CD4-positive, alpha-beta T cell treated with Interleukin-1 beta for 1 hour (primary cell): ENCODE measurements around the gene STEAP2.
"Not testable (repeated sequence)": the region's sequence is repeated elsewhere in the genome, so short reads cannot be mapped to it uniquely, and the experiment has no call there.

Experiments used
- DNase-seq, 2 donors: peaks; one replicate each; pipeline ENCODE4 v3.0.0-alpha.2; 2020 to 2022

STEAP2 gene

DNA sequence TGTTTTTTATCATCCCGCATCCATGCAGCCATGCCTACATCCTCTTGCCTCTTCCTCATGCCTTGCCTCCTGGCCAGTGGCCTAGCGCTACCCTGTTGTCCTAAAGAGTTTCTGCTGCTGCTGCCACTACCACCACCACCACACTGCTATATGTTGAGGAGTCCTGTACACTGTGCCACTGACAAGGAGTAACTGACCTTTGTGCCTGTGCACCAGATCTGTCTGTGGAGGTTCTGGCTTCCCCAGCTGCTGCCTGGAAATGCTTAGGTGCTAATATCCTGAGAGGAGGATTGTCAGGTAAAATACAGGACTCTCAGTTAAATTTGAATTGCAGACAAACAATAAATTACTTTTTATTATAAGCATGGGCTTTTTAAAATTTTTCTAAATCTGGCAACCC lies 26.5 kb downstream of the STEAP2 start:
- DNase-seq, result no peak

DNA sequence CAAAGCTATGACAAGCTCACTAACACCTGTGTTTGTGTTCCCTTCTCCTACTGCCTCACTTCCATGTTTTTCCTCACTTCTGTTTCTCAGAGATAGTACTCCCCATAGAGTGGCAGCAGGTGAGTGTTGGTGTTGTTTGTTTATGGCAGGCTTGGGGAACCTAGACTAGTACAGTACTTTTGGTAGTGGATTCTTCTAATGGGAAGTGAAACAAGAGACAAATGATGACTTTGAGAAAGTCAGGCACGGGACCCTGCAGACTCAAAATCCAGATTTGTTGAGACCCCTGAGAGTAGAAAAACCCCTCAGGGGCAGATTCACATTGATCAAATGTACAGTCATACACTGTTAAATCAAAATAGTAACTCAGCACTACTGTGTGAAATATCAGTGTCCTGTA lies 27.0 kb downstream of the STEAP2 start:
- DNase-seq, result no peak

DNA sequence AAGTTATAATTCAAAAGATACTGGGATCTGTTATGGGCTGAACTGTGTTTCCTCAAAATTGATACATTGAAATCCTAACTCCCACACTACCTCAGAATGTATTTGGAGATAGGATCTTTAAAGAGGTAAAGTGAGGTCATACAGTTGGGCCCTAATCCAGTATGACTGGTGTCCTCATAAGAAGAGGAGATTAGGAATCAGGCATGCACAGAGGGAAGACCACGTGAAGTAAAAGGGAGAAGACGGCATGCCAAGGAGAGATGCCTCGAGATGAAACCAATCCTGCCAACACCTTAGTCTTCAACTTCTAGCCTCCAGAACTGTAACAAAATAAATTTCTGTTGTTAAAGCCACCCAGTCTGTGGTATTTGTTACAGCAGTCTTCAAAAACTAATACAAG lies 27.5 kb downstream of the STEAP2 start:
- DNase-seq, result no peak

- DNase-seq, result no peak
These were observed 28.2 kb downstream of the STEAP2 start for GRCh38 chr7:90239625-90240228.

DNA sequence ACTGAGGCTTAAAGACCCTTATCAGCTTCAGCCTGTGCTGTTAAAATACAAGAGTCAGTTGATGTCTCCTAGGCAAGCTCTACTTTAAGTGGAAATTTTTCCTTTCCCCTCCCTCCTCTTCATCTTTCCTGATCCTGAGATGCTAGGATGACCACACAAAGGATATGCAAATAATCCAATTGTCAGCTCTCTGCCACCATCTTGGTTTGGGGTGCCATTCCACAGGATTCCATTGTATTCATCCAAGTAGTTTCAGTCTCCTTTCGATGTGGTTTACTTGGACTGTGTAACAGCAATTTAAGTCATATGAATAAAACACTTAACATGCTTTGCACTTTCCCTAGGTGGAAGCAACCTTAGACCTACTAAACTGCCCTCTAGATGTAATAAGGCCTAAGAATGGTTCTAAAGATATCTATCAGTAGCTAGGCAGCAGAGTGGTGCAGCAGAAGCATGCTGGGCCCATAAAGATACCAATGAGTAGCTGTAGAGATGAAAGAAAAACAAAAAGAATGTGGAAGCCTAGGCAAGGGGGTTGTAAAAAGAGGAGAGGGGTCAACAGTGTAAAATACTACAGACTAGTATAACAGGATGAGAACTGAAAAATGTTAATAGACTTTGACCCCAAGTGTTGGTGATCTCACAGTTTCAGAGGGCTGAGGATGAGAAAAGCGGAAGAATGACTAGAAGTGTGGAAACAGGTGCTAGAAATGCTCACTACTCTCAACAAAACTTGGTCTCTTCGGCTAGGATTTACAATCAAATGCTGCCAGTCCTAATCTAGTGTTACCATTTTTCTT lies 31.0 kb downstream of the STEAP2 start:
- DNase-seq, result no peak

DNA sequence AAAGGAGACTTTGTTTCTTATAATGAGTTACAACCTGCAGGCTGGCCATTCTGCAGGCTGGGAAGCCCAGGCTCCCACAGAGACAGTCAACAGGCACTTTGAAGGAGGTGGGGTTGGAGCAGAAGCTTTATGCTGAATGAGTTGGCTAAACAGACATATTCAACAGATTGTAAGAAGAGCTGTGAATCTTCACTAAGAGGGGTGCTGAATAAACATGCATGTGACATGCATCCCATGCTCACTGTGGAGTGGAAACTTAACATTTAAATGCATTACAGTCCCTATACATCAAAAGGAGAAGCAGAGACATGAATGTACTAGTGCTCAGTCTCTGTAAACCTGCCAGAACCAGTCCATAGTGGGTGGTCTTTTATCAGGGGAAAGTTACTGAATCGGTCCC lies 32.0 kb downstream of the STEAP2 start:
- DNase-seq, result no peak

- DNase-seq, result no peak
These were observed 33.0 kb downstream of the STEAP2 start for GRCh38 chr7:90244565-90244908.

DNA sequence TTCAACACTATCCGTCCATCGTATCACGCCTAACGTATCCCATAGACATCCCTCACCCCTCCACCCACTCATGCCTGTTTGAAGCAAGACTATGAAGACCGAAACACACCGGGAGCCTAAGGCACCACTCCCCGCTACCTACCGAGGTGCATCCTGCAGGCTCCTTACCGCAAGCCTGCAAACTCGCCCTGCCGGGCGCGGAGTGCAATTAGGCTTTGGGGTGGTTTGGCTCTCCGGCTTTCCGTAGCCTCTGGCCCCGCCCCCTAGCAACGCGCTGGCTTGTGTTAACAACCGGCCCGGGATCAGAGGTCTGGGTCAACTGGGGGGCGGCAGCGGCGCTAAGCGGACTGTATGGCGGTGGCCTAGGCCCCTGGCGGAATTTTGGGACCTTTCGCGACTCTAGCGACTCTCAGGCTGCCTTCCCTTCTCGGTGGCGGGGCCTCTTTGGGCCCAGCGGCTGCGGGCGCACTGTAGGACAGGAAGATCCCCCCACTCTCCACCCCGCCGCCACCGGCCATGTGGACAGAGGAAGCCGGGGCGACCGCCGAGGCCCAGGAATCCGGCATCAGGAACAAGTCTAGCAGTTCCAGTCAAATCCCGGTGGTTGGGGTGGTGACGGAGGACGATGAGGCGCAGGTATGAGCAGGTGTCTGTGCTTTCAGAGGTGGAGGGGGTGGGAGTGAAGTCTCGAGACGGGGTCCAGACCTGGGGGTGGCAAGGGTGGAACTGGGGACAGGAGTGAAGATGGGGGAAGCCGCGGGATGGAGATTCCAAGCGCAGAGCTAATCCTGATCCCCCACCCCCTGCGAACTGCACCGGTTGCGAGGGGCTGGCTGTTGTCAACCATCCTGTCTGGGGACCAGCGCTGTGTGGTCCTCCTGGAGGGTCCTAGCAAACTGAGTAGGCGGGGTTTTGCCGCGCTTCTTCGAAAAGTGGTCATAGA lies 33.6 kb downstream of the STEAP2 start, which contains the start of gene CFAP69:
Gene CFAP69 (plus strand): TSS at position 266 of the 943 bp plus-strand sequence. CDS start 251 bp downstream, at position 517.
- peak; percentile 82 to 86 for DNase-seq

DNA sequence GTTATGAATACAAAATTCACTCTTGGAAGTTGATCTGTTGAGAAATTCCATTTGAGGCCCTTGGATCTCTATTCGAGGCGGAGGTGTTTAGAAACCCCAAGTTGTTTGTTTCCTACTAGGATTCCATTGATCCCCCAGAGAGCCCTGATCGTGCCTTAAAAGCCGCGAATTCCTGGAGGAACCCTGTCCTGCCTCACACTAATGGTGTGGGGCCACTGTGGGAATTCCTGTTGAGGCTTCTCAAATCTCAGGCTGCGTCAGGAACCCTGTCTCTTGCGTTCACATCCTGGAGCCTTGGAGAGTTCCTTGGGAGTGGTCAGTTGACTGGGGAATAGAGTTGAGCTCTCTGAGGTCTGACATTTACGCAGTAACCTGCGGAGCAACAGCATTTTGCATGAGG lies 34.6 kb downstream of the STEAP2 start:
- DNase-seq, result no peak

DNA sequence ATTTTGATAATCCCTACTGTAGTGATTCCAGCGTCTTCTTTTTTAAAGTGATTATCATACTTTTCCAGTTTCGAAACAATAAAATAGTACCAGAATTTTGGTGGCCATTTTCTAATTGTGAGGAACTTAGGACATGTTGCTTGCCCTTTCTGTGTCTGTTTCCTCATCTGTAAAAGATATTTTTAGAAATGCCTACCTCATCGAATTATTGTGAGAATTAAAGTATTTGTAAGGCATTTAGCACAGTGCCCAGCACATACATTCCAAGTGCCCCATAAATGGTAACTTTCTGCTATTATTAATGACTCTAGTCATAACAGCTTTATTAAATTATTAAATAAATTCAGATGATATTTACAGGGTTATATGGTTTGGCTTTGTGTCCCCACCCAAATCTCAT lies 37.2 kb downstream of the STEAP2 start:
- no peak for DNase-seq

DNA sequence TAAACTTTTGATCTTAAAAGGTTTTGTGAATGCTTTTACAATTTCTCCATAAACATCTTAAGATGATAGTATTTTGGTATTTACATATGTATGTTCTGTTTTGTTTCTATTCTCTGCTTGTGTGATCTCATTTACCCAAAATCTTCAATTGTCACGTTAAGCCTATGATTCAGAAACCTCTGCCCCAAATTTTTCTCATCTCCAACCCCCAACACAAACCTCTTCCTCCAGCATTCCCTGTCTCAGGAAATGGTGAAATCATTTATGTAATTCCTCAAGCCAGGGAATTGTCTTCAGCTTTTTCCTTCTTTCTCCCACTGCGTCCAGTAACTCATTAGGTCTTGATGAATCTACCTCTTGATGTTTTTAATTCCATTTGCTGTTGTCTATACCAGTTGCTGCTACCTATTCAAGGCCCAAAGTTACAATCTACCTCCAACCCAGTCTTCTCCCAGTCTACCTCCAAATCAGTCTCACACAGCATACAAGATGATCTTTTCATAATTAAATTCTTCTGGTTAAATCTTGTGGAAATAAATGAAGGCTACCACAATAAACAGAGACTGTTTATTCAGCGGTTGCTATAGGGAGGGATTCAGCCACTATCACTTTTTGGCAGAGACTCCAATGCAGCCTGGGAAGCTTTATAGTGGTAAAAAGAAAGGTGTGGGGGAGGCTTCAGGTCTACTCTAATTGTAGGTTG lies 39.2 kb downstream of the STEAP2 start:
- DNase-seq, result no peak

- no peak for DNase-seq
These were observed 39.7 kb downstream of the STEAP2 start for GRCh38 chr7:90251304-90251635.

GRCh38 chr7:90256011-90256410 lies 44.5 kb downstream of the STEAP2 start:
- not testable (repeated sequence) for DNase-seq

DNA sequence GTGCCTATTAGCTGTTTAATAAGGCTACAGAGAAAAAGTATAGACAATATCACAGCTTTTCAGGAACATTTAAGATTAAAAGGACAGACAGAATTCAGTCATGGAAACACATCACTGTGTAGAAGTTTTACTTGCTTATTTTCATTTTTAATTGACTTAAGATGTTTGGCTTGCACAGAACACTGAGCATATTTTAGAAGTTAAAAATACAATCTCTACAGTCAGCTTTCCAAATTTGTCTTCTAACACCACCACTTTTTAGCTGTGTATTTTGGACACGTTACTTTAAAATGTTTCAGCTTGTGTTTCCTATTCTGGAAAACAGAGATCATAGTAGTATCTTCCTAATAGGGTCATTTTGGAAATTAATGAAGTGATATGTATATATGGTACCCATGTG lies 45.2 kb downstream of the STEAP2 start:
- no peak for DNase-seq

DNA sequence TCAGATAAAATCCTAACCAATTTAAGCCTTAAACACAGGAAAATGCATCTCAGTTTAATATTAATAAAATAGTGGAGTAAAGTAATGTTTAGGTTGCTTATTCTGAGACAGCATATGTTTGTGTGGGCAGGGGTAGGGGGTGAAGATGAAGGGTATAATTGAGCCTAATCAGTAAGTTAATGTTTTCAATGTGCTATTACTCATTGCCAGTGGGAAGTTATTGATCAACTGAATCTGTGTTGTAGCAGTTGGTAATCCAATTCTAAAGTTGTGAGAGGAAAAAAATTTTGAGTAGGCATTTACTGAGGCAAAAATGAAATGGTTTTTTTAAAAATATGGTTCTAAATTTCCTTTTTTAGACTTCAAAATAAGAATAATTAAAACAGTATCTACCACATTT lies 49.9 kb downstream of the STEAP2 start:
- DNase-seq, result no peak

- no peak for DNase-seq
These were observed 50.9 kb downstream of the STEAP2 start for GRCh38 chr7:90262438-90262837.

- no peak for DNase-seq
These were observed 55.3 kb downstream of the STEAP2 start for GRCh38 chr7:90266808-90267207.

DNA sequence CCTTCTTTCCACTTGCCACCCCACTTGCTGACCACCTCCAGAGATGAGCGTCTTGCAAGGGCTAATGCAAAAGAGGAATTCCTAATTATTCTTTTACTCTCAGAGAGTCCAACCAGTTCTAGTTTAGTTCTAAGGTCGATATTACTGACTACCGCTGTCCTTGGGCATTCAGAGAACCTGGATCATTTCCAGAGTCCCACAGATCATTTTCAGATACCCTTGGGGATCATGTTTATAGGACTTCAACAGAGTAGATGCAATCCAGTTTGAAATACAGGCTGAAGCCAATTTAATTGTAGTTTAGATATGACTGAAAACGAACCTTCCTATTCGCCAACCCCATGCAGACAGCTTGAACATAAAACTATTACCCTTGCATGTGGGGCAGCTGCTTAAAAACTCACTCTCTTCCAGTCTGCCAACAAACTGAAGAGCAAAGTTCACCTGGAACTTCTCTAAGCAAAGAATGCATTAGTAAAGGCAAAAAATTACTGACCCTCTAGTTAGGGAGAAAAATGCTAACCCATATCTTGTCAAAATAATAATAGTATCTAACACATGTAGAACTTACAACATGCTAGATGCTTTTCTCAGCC lies 55.8 kb downstream of the STEAP2 start:
- no peak for DNase-seq

DNA sequence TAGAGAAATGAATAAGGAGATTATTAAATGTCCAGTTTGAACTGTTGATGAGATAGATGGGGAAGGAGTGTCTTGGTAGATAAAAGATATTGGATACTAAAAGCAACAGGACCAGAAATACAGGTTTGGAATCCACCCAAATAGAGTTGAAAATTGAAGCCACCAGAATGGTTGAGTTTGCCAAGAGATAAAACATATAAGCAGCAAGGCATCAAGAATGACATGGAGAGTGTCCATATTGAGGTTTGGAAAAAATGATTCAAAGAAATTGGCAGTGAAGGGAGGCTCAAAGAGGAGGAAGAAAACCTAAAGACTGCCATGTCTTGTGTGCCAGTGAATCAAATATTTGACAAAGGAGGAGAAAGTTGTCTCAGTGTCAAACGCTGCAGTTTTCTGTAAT lies 57.6 kb downstream of the STEAP2 start:
- no peak for DNase-seq

- no peak for DNase-seq
These were observed 59.1 kb downstream of the STEAP2 start for GRCh38 chr7:90270431-90271178.

DNA sequence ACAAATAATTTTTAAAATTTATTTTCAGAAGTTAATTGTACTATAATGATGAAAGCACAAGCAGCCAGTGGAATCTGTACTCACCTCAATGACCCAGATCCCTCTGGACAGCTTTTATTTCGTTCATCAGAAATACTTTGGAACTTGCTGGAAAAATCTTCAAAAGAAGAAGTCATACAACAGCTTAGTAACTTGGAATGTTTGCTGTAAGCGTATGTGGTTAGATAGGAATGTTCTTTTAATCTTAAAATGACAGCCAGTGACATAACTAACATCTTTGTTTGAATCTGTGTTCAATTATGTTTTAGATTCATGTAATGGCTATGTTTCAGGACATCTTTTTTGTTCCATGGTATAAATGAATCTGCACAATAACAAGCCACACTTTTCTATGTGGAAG lies 60.2 kb downstream of the STEAP2 start:
- no peak for DNase-seq

DNA sequence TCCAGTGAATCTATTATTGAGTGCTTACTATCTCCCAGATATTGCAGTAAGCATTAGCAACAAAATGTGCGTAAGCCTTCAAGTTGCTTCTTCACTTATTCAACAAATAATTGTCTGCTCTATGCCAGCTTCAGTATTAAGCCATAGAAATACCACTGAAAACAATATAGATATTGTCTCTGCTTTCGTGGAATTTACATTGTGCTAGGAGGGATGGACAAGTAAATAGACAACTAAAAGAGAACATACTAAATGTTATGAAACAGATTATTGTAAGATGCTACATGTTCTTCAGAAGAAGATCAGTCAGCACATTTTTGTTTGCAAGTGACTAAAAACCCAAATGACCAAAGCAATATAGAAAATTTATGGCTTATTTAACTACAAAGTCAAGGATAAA lies 60.7 kb downstream of the STEAP2 start:
- no peak for DNase-seq
